H1 (cell line): ENCODE data around the gene TSR1. TPM values are rescaled to one million over a fixed set of nuclear protein-coding genes. Genes with fewer than 3 reads are reported as not detected.

Source experiments
- CTCF ChIA-PET: fragments of 300-600 bp; sonication (Branson Sonifier 250); formaldehyde crosslinking; loops from one replicate; lab custom pipeline; 2021; ENCODE audit not compliant: partially characterized antibody; lab: Charles Lee
- POLR2A ChIA-PET: fragments of 300-600 bp; sonication (Branson Sonifier 250); formaldehyde crosslinking; loops from one replicate; lab custom pipeline; 2021; ENCODE audit warnings: inconsistent platforms; ENCODE audit not compliant: partially characterized antibody; lab: Charles Lee
- DNase-seq, 2 experiments: peaks; one replicate each; pipeline versions ENCODE4 v3.0.0 to v3.0.0-alpha.2; 2010 to 2022; ENCODE audit warnings: low spot score in 2 of 2, low read depth in 1 of 2, mixed read lengths in 1 of 2
- FAIRE-seq: peaks from 2 replicates; lab custom pipeline; 2011; peaks lifted over from hg19 to GRCh38; lab: Jason Lieb, UNC
- H2AFZ ChIP-seq: 2 replicates; pipeline ENCODE4 v1.8.1; 2012; ENCODE audit warnings: low read length, inconsistent platforms
- H2AK5ac ChIP-seq: 2 replicates; pipeline ENCODE4 v1.6.1; 2013; ENCODE audit warnings: low read depth, low read length
- H2BK120ac ChIP-seq: replicated peaks from 2 replicates; pipeline ENCODE3; 2013; ENCODE audit warnings: low read depth, low read length, inconsistent platforms
- H2BK12ac ChIP-seq: 2 replicates; pipeline ENCODE4 v1.6.1; 2013; ENCODE audit warnings: low read depth, low read length
- H2BK15ac ChIP-seq: 2 replicates; pipeline ENCODE4 v1.6.1; 2013; ENCODE audit warnings: low read length
- H2BK20ac ChIP-seq: 2 replicates; pipeline ENCODE4 v1.6.1; 2013; ENCODE audit warnings: low read length
- H2BK5ac ChIP-seq: 2 replicates; pipeline ENCODE4 v1.6.1; 2013; ENCODE audit warnings: low read depth, low read length
- H3K14ac ChIP-seq: 2 replicates; pipeline ENCODE4 v1.6.1; 2013; ENCODE audit warnings: inconsistent platforms; ENCODE audit not compliant: insufficient read length
- H3K18ac ChIP-seq: 2 replicates; pipeline ENCODE4 v1.6.1; 2013; ENCODE audit warnings: low read length; ENCODE audit errors: extremely low read depth
- H3K23ac ChIP-seq: 2 replicates; pipeline ENCODE4 v1.6.1; 2013; ENCODE audit warnings: inconsistent platforms; ENCODE audit not compliant: insufficient read length
- H3K23me2 ChIP-seq: 2 replicates; pipeline ENCODE4 v1.6.1; 2013; ENCODE audit warnings: low read depth, low read length
- H3K27ac ChIP-seq: 2 replicates; pipeline ENCODE4 v1.6.1; 2011; ENCODE audit warnings: low read depth, low read length, inconsistent platforms
- H3K27me3 ChIP-seq, 4 experiments: replicated peaks in 1 of 4; 1 replicate in 1 of 4; 2 replicates in 3 of 4; pipeline versions ENCODE4 v1.6.1 to v1.8.1; 2011 to 2013; ENCODE audit warnings: low read length in 3 of 4, mild to moderate bottlenecking in 3 of 4, inconsistent platforms in 2 of 4, mixed read lengths in 2 of 4, moderate library complexity in 1 of 4; ENCODE audit not compliant: control insufficient read depth in 3 of 4, insufficient read depth in 3 of 4; ENCODE audit errors: extremely low read depth in 1 of 4
- H3K36me3 ChIP-seq, 4 experiments: 2 replicates each; pipeline versions ENCODE4 v1.6.1 to v1.8.1; 2011 to 2013; ENCODE audit warnings: mild to moderate bottlenecking in 4 of 4, low read length in 3 of 4, moderate library complexity in 2 of 4, control low read depth in 1 of 4, inconsistent platforms in 1 of 4; ENCODE audit not compliant: insufficient read depth in 4 of 4, control insufficient read depth in 2 of 4
- H3K4ac ChIP-seq: replicated peaks from 2 replicates; pipeline ENCODE3; 2013; ENCODE audit warnings: low read length, low read depth, mixed read lengths, inconsistent platforms; ENCODE audit not compliant: insufficient read length
- H3K4me1 ChIP-seq, 4 experiments: replicated peaks in 1 of 4; 1 replicate in 1 of 4; 2 replicates in 3 of 4; pipeline versions ENCODE4 v1.6.1 to v1.8.1; 2011 to 2013; ENCODE audit warnings: low read length in 3 of 4, inconsistent platforms in 2 of 4, mixed read lengths in 1 of 4; ENCODE audit not compliant: insufficient read depth in 4 of 4, control insufficient read depth in 3 of 4
- H3K4me2 ChIP-seq, 2 experiments: 2 replicates each; pipeline versions ENCODE4 v1.6.1 to v1.8.1; 2011 to 2013; ENCODE audit warnings: low read depth in 2 of 2, low read length in 2 of 2, control low read depth in 1 of 2, inconsistent platforms in 1 of 2, mild to moderate bottlenecking in 1 of 2; ENCODE audit not compliant: insufficient read depth in 1 of 2
- H3K4me3 ChIP-seq, 4 experiments: fragments of 200-600, 300-600 bp in 1 of 4; sonication (generic), shearing (Covaris generic), sonication (Bioruptor Twin) in 1 of 4; 2 replicates each; pipeline versions ENCODE4 v1.5.1 to v1.8.1; 2011 to 2016; ENCODE audit warnings: low read length in 4 of 4, low read depth in 3 of 4, control low read depth in 2 of 4, inconsistent platforms in 2 of 4, mild to moderate bottlenecking in 2 of 4, mixed read lengths in 1 of 4, moderate library complexity in 1 of 4; ENCODE audit not compliant: insufficient read depth in 2 of 4; ENCODE audit errors: extremely low read depth in 1 of 4
- H3K56ac ChIP-seq: replicated peaks from 2 replicates; pipeline ENCODE3; 2013; ENCODE audit warnings: low read depth, mild to moderate bottlenecking, mixed read lengths, low read length, inconsistent platforms; ENCODE audit not compliant: insufficient read length
- H3K79me1 ChIP-seq: 2 replicates; pipeline ENCODE4 v1.6.1; 2013; ENCODE audit warnings: low read depth, low read length, control low read depth
- H3K79me2 ChIP-seq, 2 experiments: 2 replicates each; pipeline versions ENCODE4 v1.6.1 to v1.8.1; 2012 to 2013; ENCODE audit warnings: low read length in 2 of 2, mild to moderate bottlenecking in 2 of 2, inconsistent platforms in 1 of 2; ENCODE audit not compliant: insufficient read depth in 2 of 2, control insufficient read depth in 1 of 2
- H3K9ac ChIP-seq, 4 experiments: replicated peaks in 1 of 4; 1 replicate in 1 of 4; 2 replicates in 3 of 4; pipeline versions ENCODE4 v1.6.1 to v1.8.1; 2011 to 2013; ENCODE audit warnings: low read depth in 3 of 4, low read length in 3 of 4, control low read depth in 2 of 4, mild to moderate bottlenecking in 2 of 4, moderate library complexity in 2 of 4, inconsistent platforms in 1 of 4; ENCODE audit errors: extremely low read depth in 1 of 4
- H3K9me3 ChIP-seq, 2 experiments: 2 replicates each; pipeline versions ENCODE4 v1.6.1 to v1.8.1; 2012 to 2013; ENCODE audit warnings: mild to moderate bottlenecking in 2 of 2, moderate library complexity in 2 of 2, control low read depth in 1 of 2, inconsistent platforms in 1 of 2, low read depth in 1 of 2, low read length in 1 of 2, mixed read lengths in 1 of 2; ENCODE audit not compliant: insufficient read depth in 2 of 2
- H4K20me1 ChIP-seq, 2 experiments: replicated peaks in 1 of 2; 2 replicates each; pipeline versions ENCODE3 to v1.8.1; 2011 to 2013; ENCODE audit warnings: inconsistent platforms in 2 of 2, low read length in 2 of 2, mild to moderate bottlenecking in 1 of 2; ENCODE audit not compliant: insufficient read depth in 2 of 2, control insufficient read depth in 1 of 2
- H4K5ac ChIP-seq: 2 replicates; pipeline ENCODE4 v1.6.1; 2013; ENCODE audit warnings: low read length, low read depth, mixed read lengths, inconsistent platforms; ENCODE audit not compliant: insufficient read length
- H4K8ac ChIP-seq: 2 replicates; pipeline ENCODE4 v1.8.0; 2013; ENCODE audit warnings: mild to moderate bottlenecking, moderate library complexity, low read length, inconsistent platforms; ENCODE audit not compliant: insufficient read depth; ENCODE audit errors: extremely low read depth
- H4K91ac ChIP-seq: replicated peaks from 2 replicates; pipeline ENCODE3; 2013; ENCODE audit warnings: low read length, mixed read lengths, inconsistent platforms; ENCODE audit not compliant: insufficient read length
- ASH2L ChIP-seq: fragments of 200-600, 300-600 bp; sonication (generic); IDR thresholded peaks from one replicate; pipeline ENCODE4 v1.7.1; 2017; ENCODE audit warnings: low read length
- GABPA ChIP-seq: IDR thresholded peaks from 2 replicates; pipeline ENCODE4 v1.6.1; 2011; ENCODE audit warnings: mild to moderate bottlenecking, low read length, moderate library complexity, borderline replicate concordance; ENCODE audit not compliant: insufficient read depth
- SUZ12 ChIP-seq: fragments of 200-600 bp; sonication (generic); IDR thresholded peaks from 2 replicates; pipeline ENCODE4 v1.6.1; 2012; ENCODE audit warnings: mild to moderate bottlenecking, inconsistent platforms, low read length, moderate library complexity, mixed read lengths
- WGBS, 2 experiments: shearing (Covaris generic) in 1 of 2; methylation state at CpG; one replicate each; pipeline versions ENCODE4 v1.1.6 to v1.1.7; 2013 to 2015; ENCODE audit warnings: low lambda C conversion rate in 2 of 2, mixed read lengths in 2 of 2, inconsistent platforms in 1 of 2, low coverage in 1 of 2, missing lambda C conversion rate in 1 of 2; ENCODE audit not compliant: insufficient replicate concordance in 2 of 2, insufficient coverage in 1 of 2, insufficient read length in 1 of 2; ENCODE audit errors: extremely low coverage in 1 of 2, missing lambda C conversion rate in 1 of 2; 5-methylcytosine and 5-hydroxymethylcytosine counted together
- polyA plus RNA-seq, 7 experiments: library from polyadenylated mRNA; depleted of rRNA in 3 of 7; stranded (reverse) in 5 of 7; unstranded in 2 of 7; fragments of >200 nt in 5 of 7; fragments of 200-250 nt in 2 of 7; gene quantifications; 1 replicate in 5 of 7; 2 replicates in 1 of 7; 4 replicates in 1 of 7; pipeline versions ENCODE4 v1.2.1 to v1.2.3, GENCODE V29; 2011 to 2013; ENCODE audit warnings: missing spikeins in 2 of 7, mixed read lengths in 2 of 7
- total RNA-seq: library from RNA; stranded (reverse); fragmentation: NEBNext Ultra II Directional; extraction: Animal tissue kit (Norgen Biotek cat#: 25700); gene quantifications from 2 replicates; pipeline ENCODE4 v1.2.1, GENCODE V29; 2021

TSR1 gene
- total and polyA plus RNA-seq, 2 of the 8 experiments (the other 6 are each of a cell fraction or from before 2014, with no cell fraction given): 14.5 to 69.7 TPM

DNA sequence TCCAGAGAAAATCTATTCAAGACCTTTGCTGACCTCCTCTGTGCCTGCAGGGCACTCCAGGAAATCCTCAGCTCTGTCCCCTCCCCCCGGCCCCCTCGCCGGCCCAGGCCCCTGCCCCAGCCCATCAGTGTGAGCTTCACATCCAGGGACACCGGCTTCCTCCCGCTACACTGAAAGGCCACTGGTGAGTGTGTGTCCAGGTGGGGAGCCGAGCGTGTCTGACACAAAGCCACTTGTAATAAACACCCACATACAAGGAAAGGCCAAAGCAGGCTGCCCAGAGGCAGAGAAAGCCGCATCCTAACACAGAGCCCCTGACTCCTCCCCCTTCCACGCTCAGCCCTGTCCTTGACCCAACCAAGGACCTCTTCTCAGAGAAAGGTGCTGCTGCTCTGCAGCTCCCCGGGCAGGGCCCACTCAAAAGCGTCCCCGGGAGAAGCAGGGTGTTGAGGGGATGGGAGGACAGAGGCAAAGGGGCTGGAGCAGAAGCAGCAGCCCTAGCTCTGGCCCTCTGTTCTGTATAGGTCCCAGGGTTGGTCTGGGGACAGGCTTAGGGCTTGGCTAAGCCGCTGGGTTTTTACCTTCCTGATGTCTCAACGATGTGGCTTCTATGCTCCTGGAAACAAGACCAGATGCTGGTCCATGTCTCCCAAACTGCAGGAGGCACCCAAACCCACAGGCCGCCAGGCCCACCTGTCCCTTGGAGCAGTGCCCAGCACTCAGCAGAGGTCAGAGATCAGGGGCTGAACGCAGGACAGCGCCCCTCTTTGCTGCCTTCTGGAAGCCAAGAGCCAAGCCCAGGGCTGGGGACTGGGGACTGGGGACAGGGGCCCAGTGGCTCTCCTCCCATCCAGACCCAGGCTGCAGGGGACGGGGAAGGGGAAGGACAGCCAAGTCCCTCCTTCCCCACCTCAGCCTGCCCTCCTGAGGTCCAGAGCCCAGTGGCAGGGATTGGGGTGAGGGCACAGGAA, 49.3 kb upstream of the TSR1 start:
- peaks cover 0 to 15% (median 7%) of the 10 kb centered on the region in 4 experiments; a peak in 5 of 7 replicates for H3K4me1 ChIP-seq
- H3K79me1 ChIP-seq: peaks cover 1% of the 10 kb centered on the region; the same call in 1 of the 2 replicates
- no peak overlapping the region for H4K8ac ChIP-seq
- H3K27ac ChIP-seq: no peak overlapping the region
- FAIRE-seq (no peak), DNase-seq (no peak)
- peaks cover 0 to 8% (median 5%) of the 10 kb centered on the region in 4 experiments; a peak in 3 of 8 replicates for H3K36me3 ChIP-seq
- H3K9me3 ChIP-seq: no peaks in the 10 kb centered on the region
- no peaks in the 10 kb centered on the region for H3K27me3 ChIP-seq
- no peak overlapping the region for H2AFZ ChIP-seq
- H3K56ac ChIP-seq: no peak overlapping the region
- CTCF ChIA-PET: interaction anchor here (0.7 to 11.8 kb wide), 7 partner anchors 13 to 33 kb away, joined by 3 to 216 read pairs (median 6); no protein-coding TSS in a partner anchor
- no peak overlapping the region for H3K18ac ChIP-seq
- peaks cover 8 to 9% of the 10 kb centered on the region in 2 experiments for H4K20me1 ChIP-seq
- WGBS, 2 experiments: 82% methylated on average over 18 of the region's 18 CpGs; no CpG with 5 or more reads in 1 of the 2 experiments
- peaks cover 0 to 3% of the 10 kb centered on the region in 2 experiments; a peak in 1 of 4 replicates for H3K79me2 ChIP-seq
- H2BK12ac ChIP-seq: no peak overlapping the region
- no peak overlapping the region for H4K91ac ChIP-seq
- no peaks in the 10 kb centered on the region for H3K23me2 ChIP-seq
- H4K5ac ChIP-seq: no peak overlapping the region
- no peak overlapping the region for H2BK20ac ChIP-seq
- H3K4me2 ChIP-seq: 0 out of 4 replicates have a peak overlapping the region, but pooled peaks of 1 of the 2 experiments have one; percentile 27
- H3K14ac ChIP-seq: no peak overlapping the region
- no peak overlapping the region for H3K4me3 ChIP-seq
- no peak overlapping the region for H3K4ac ChIP-seq
- H3K9ac ChIP-seq: peak overlapping the region in 2 of 4 experiments; percentile 13 to 19; a peak in 2 of 7 replicates
- POLR2A ChIA-PET: interaction anchor here (0.9 to 15.4 kb wide), 6 partner anchors 12 to 26 kb away, joined by 3 to 193 read pairs (median 4); partner anchors contain the start of gene MNT
- no peak overlapping the region for H3K23ac ChIP-seq
- H2BK15ac ChIP-seq: no peak overlapping the region
- H2BK5ac ChIP-seq: no peak overlapping the region
- no peak overlapping the region; the same call in 1 of the 2 replicates for H2AK5ac ChIP-seq
- H2BK120ac ChIP-seq: no peak overlapping the region
- no peak for TF ChIP-seq GABPA
- TF ChIP-seq ASH2L: no peak
- no peak for TF ChIP-seq SUZ12
